ENCODE data around the gene C4orf50.

Gene C4orf50

DNA sequence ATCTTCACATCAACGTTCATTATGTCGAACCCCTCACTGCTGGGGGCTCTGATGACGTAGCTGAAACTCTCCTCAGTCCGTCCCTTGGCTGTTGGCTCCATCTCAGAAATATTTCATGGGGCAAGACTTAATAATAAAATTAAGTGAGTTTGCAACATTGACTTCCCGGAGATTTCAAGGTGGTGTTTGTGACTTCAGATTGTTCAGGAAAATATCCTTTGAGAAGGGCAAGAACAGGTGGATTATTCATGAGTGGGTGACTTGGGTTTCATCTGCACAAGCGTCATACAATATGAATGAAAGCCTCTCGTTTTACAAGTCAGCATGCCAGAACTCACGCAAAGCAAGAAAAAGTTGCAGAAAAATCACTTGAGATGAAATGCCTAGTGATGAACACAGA is at the start of gene C4orf50:
TSS of gene C4orf50 (minus strand) at position 101 of the 400 bp plus-strand sequence.
- no peak for DNase-seq (ENCODE audit: low read depth)

GRCh38 chr4:6065934-6066590 is 47.8 kb upstream of the C4orf50 start:
- no peak for DNase-seq (ENCODE audit: low read depth)

- no peak for DNase-seq (ENCODE audit: low read depth)
Measured at GRCh38 chr4:6065166-6065565, 46.9 kb upstream of the C4orf50 start.

GRCh38 chr4:6064383-6064782 is 46.2 kb upstream of the C4orf50 start:
- no peak for DNase-seq (ENCODE audit: low read depth)

DNA sequence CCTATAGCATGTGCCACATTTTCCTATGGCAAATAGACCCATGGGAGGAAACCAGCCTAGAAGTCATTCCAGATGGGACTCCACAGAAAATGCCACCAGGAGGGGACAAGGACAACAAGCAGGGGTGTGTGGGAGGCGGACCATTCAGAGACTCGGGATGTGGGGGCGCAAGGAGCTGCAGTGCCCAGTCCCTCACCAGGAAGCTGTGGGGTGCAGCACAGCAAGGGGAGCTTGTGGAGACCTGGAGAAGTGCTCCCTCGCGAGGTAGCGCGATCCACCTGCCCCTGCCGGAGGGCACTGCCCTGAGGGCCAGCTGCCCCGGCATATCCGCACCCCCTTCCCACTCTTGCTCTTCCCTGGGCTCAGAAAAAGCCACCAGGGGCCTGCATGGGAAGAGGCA is 45.5 kb upstream of the C4orf50 start:
- no peak for DNase-seq (ENCODE audit: low read depth)

DNA sequence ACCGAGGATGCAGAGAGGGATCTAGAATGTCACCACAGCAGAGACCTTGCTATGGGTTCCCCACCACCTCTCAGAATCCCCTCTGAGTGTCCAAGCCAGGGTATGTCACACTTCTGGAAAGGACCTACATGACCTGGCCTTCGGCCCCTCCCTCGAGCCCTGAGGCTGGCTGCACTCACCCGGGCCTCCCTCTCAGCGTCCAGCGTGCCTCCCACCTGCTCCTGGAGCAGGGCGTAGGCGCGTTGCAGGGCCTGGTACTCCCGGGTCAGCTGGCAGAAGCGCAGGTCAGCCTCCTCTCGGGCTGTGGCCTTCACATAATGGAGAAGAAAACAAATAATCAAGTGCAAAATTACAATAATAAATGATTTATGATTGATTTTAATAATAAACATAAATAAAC is 43.9 kb upstream of the C4orf50 start:
- no peak for DNase-seq (ENCODE audit: low read depth)

DNA sequence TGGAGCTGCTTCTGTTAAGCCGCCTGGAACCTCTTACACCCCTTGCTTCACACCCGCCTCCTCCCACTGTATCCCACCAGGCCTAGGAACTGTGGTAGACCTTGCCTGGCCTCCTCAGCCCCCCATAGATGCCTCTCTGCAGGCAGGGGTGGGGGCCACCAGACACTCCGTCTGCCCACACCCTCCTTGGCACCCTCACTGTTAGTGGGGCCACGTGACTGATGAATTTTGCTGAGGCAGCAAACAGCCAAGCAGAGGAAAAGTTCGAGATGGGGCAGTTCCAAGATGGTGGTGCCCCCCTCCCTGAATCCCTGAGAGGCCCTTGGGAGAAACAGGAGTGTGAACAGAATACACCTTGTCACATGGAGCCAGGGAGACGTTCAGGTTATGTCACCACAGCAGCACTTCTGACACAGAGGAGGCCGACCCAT is 41.2 kb upstream of the C4orf50 start:
- no peak for DNase-seq (ENCODE audit: low read depth)

GRCh38 chr4:6058531-6059374 is 40.5 kb upstream of the C4orf50 start:
- DNase-seq (ENCODE audit: low read depth), result no peak

- no peak for DNase-seq (ENCODE audit: low read depth)
Measured at GRCh38 chr4:6056976-6057766, 38.9 kb upstream of the C4orf50 start.

DNA sequence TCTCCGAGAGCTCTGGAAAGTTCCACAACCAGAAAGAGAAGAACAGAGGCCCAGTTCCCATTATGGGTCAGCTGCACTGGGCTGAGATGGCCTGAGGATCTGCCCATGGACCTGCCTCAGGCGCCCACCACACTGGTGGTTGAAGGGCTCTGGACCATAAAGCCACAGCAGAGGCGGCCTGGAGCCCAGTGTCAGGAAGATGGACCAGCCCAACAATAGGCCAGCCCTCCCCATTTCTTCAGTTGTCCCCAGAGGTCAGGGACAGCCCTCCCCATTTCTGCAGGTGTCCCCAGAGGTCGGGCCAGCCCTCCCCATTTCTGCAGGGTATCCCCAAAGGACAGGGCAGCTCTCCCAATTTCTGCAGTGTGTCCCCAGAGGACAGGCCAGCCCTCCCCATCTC is 37.2 kb upstream of the C4orf50 start:
- no peak for DNase-seq (ENCODE audit: low read depth)

DNA sequence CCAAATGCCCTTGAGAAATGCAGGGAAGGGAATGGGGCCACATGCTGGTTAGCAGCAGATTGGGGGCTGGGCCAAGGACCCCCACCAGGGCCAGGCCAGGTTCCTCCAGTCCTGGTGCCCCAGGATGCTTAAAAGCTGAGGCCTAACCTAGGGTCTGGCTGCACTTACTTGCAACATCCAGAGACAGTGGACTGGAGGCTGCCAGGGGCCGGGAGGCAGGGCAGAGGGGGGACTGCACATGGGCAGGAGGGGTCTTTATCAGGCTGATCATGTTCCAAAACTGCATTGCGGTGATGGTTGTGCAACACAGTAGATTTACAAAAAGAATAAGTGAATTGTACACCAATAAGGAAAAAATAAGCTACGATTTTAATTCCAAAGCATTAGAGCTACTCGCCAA is 36.8 kb upstream of the C4orf50 start:
- DNase-seq (ENCODE audit: low read depth), result no peak

DNA sequence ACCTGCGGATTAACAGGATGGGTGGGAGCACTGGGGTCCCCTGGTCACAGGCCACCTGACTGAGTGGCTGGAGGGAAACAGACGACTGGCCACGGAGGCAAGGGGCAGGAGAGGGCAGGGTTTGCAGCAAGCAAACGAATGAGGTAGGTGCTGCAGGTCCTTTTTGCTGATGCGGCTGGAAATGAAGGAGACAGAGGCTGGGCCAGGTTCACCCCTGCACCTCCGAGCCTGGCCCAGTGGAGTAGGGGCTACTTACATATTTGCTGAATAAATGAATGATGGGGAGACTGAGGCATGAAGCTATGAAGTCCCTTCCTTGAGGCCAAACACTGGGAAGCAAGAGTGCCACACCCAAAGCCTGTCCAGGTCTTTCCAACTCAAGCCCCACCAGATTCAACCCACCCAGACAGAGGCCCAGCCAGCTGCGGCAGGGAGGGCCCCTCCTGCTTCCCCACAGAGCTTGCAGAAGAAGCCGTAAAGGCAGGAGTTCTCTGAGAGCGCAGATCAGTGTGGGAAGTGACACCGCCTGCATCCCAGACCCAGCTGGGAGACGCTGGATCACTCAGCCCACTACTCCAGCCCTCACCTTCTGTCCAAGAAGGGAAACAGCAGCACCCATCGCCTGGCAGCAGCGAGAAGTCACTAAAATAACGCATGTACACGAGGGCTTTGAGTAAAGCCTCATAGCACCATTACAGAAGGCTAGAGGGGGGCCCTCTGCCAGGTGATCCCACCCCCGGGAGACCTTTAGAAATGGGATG is 36.1 kb upstream of the C4orf50 start:
- DNase-seq (ENCODE audit: low read depth), result no peak

GRCh38 chr4:6052679-6053078 is 34.4 kb upstream of the C4orf50 start:
- DNase-seq (ENCODE audit: low read depth), result no peak

DNA sequence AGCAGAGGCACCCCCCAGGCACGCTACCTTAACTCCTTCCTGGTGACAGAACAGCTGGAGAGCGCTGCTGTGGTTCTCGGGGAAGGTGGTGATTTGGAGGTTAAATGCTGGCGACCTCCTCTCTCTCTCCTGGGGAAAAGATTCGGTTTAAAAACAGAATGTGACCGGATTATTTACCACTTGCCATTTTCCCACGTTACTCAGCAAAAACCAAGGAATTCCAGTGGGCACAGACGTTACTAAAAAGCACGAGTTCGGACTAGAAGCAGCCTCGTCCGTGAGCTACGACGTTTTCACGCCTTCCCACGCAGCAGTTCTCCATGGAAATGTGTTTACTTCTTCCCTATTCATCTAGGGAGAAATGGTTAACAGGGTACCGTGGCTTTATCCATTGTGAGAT is 32.3 kb upstream of the C4orf50 start:
- no peak for DNase-seq (ENCODE audit: low read depth)

GRCh38 chr4:6049985-6050384 is 31.8 kb upstream of the C4orf50 start:
- DNase-seq (ENCODE audit: low read depth), result no peak

DNA sequence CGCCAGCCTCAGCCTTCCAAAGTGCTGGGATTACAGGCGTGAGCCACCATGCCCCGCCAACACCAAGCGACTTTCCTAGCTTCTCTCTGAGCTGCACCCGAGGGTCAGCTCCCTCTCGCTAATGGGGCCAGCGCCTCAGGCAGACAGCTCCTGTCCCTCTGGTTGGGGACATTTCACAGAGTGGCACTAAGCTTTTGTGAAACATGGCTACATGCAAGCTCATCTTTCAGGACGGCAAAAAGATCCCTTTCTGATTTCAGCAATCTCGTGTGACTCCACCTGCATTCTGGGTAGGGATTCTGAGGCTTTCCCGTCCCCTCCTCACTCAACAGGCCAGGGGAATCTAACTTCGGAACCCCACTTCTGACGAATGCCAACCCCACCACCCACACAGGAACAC is 31.0 kb upstream of the C4orf50 start:
- DNase-seq (ENCODE audit: low read depth), result no peak

GRCh38 chr4:6048537-6048936 is 30.3 kb upstream of the C4orf50 start:
- DNase-seq (ENCODE audit: low read depth), result no peak

DNA sequence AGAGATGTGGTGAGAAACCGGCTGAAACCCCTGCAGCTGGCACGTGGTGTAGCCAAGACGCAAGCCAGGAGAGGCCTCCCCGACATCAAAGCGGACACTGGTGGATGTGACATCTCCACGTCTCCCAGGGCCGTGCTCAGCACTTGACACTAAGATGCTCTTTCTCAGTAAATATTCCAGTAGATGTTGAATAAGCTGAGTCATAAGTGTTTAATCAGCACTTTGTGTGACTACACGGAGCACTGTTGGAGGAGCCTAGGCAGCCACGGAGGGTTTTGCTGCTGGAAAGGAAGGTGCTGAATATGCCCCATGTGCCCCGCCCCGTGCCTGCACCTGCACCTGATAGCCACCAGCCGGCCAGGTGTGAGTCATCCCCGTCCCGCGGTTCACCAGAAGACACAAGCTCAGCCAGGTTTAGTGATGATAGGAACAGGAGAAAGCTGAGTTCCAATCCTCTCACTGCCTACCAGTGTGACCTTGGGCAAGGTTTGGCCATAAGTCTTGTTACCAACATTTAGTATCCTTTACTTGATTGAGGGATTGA is 29.0 kb upstream of the C4orf50 start:
- no peak for DNase-seq (ENCODE audit: low read depth)

- DNase-seq (ENCODE audit: low read depth), result no peak
Measured at GRCh38 chr4:6046526-6047129, 28.4 kb upstream of the C4orf50 start.

GRCh38 chr4:6044805-6045204 is 26.6 kb upstream of the C4orf50 start:
- no peak for DNase-seq (ENCODE audit: low read depth)

DNA sequence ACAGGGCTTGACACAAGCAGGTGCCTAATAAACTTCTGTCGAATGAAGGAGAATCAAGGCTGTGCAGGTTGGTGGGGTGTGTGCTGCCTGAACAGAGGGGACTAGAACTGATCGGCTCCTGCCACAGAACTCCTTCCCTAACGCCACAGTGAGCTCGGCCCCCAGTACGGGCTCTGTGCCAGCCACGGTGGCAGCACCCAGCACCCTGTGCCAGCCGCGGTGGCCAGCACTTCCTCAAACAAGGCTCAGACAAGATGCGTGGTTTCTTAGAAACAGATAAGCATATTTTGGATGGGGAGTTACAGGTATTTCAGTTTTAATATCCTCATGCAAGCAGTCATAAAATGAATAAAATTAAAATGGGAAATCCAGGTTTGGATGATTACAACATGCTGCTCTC is 26.0 kb upstream of the C4orf50 start:
- no peak for DNase-seq (ENCODE audit: low read depth)
